HG02981 (cell line): ENCODE results near the gene DUSP10.
A peak's percentile ranks its signal among the peaks of the same experiment; 100 is the strongest.

Experiments
- ATAC-seq: cut with Tn5 transposase; IDR thresholded peaks from one replicate; pipeline ENCODE4 v1.9.1; 2021; ENCODE audit warnings: mild to moderate bottlenecking, moderate library complexity; ENCODE audit not compliant: unreplicated experiment

Gene DUSP10

DNA sequence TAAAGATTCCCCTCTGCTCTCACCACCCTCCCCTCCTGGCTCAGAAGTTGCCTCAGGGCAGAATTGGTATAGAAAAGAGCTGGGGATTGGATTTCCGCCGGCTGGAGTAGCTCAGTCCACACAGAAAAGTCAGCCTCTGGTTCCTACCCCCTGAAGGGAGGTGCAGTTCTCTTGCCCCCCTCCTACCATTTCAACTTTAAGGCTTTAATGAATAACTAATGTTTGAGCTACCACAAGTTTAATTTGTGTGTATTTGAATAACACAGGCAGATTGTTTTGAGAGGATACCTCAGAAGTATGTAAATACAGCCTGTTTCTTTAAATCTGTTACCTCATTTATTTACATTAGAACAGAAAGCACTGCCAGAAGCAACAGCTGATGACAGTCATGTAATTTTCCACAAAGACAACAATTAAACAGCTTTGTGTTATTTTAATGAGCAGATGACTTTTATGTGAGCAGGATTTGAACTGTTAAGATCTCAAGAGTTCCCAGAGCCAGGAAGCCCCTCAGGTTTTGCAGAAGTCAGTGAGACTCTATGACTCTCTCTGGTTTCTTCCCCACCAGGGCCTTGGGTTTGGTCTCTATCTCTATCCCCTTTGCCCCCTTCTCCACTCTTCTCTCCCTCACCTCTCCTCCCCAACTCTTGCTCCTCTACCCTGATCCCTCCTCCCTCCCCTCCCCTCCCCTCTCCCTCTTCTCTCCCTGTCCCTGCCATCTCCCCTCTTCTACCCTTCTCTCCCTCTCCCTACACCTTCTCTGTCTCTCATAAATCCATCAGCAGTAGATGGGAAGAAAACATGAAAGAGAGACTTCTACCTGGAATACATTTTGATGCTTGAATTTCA is 26.3 kb downstream of the DUSP10 start:
- no peak for ATAC-seq

DNA sequence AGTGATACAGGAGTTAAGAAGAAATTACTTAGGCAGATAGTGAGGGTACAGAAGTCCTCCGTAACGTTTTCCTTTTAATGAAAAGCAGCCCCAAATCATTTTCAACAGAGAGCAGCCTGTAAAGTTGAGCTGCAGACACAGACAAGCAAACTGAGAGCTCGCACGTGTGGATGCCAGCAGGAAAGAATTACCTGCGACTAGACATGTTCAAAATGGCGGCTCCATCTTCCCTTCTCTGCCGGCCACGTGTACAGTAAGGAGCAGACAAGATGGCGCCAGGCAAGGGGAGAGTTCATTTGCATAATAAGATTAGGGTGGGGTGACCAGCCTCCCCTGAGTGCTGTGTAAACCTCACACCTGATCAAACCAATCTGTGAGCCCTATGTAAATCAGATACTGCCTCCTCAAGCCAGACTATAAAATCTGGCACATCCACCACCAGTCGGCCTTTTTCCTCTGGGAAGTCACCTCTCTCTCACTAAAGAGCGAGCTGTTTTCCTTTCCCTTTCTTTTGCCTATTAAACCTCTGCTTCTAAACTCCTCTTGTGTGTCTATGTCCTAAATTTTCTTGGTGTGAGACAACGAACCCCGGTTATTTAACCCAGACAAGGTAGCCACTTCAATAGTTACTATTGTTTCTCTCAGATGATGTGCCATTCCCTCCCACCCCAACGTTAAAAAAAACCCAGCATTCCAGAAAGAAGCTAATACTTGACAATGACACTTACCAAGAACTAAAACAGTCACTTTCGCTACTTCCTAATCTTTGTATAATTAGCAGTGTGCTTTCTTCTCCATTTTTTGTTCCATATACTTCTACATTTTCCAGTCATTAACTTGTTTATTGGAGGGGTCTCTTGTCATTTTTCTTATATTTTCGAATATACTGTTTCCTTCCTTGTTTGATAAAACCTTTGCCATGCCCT is 27.4 kb downstream of the DUSP10 start:
- ATAC-seq: no peak

DNA sequence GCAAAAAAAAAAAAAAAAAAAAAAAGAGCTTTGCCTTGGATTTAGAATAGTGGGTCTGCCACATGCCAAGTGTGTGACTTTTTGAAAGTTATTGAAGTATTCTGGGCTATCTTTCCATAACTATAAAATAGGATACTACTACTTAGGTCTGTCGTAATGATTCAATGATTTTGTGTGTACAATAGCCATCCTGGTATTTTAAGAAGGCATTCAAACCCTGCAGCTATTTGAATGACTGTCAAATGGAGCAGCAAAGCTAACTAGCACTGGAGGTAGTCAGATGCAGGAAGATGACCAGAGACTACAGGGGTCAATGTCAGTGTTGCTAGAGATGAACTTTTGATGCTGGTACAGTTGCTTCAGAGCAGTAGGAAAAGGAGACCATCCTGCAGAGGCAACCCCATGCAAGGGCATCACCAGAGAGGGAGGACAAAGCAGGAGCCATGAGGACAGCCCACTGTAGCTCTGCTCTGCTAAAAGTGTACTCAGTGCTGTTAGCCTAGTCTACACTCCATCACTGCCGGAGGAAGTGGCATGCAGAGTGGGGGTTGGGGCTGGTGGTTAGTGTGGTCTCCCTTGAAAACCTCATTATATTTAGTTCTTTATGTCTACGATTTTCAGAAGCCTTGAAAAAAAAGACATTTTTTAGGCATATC is 29.0 kb downstream of the DUSP10 start:
- ATAC-seq: peak; percentile 47

DNA sequence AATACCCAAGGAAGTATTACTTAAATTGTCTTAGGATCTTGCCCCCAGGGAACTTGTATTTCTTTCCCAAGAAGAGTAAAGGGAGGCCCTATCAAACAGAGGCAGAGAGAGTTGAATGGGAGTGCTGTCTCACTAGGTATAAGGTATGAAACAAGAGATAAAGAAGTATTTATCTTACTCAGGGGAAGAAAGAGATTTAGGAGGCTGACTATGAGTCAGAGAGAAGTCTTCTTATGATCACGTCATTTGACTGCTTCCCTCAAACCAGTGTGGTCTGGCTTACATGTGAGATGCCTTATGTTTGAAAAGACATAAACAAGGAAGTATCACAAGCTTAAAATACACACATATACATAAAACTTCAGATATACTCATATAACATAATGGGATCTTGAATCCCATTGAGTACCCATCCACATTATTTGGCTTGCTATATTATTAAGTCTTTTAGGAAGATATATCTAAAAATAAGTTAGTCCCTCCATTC is 29.6 kb downstream of the DUSP10 start:
- ATAC-seq: peak; percentile 42

DNA sequence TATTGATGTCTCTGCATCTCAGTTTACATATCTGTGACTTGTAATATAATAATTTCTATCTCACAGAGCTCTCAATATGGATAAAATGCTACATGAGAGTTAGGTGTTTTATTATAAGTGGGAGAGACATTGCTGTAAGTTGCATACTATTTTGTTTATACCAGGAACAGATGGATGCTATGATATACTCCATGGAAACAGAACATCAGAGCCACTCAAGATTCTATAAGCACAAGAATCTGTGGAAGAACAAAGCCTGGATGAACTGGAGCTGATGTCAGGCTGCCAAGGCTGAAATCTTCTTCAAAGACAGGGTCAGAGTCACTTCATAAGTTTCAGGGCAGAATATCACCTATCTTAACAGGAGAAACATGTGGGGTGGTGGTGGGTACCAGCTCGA is 30.2 kb downstream of the DUSP10 start:
- ATAC-seq: no peak

DNA sequence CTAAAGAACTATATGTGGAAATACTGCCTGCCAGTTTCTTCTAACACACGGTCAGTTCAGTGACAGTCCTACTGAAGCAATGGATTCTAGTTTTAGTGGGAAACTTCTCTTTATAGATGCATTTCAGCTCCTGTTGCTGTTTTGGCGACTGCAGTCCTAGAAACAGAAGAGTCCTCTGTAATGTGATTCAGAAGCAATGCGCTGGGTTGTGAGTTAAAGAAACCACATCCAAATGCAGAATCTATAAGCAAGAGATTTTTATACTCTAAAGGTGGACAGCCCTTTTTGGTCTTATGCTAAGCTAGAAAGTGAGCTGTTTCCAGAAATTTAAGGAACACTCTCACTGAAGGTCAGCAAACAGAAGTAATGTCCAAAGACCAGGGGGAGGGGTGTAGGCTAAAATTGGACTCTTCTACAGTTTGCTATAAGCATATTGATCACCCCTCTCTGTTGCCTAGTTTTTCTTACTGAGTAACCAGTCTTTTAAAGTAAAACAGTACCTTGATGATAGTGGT is 30.8 kb downstream of the DUSP10 start:
- ATAC-seq: no peak

DNA sequence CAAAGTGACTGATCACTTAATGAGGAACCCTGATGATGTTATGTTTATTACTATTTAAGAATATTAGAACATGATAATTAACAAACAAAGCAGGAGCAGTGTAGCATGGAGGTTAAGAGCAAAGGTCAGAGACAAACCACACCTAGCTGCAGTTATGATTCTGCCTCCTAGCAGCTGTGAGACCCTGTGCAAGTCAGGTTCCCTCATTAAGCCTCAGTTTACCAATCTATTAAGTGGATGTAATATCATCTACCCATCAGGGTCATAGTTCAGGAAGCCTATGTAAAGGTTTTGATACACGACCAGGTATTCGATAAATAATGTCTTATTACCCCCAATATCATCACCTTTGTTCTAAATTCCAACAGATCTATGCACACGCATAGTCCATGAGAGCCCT is 32.0 kb downstream of the DUSP10 start:
- no peak for ATAC-seq

DNA sequence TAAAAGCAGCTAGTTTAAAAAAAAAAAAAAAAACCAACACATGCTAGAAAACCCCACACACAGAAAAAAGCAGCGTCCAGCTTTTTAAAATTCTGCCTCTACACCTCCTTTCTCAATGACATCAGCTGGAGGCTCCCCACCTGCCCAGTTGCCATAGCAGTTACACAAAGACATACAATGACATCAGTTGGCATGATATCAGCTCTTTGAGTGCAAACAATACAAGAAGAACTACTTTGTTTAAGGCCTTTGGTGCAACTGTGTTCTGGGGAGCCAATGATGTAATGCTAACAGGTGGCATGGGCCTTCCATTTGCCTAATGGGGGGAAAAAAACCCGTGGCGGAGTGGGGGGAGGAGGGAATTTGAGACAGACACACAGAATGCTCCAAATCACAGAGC is 32.9 kb downstream of the DUSP10 start:
- peak; percentile 63 for ATAC-seq

DNA sequence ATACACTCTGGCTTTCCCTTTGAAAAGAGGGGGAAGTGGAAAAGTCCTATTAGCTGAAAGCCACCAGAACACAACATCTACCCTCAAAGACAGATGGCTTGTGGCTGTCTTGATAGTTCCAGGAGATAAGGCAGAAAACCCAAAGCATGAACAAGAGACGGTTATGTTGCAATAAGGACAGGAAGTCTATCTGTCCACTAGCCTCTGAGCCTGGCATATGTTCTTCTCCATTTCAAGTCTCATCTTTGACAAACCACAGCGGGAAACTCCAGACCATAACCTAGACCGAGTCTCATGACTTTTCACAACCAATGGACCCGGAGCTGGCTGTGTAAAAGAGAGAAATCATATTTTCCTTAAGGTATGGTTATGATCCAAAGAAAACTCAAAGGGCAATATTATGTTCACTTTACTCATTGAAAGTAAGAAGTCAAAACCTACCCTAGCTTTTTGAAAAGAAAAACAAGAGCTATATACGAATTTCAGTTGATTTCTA is 33.8 kb downstream of the DUSP10 start:
- peak; percentile 55 for ATAC-seq

DNA sequence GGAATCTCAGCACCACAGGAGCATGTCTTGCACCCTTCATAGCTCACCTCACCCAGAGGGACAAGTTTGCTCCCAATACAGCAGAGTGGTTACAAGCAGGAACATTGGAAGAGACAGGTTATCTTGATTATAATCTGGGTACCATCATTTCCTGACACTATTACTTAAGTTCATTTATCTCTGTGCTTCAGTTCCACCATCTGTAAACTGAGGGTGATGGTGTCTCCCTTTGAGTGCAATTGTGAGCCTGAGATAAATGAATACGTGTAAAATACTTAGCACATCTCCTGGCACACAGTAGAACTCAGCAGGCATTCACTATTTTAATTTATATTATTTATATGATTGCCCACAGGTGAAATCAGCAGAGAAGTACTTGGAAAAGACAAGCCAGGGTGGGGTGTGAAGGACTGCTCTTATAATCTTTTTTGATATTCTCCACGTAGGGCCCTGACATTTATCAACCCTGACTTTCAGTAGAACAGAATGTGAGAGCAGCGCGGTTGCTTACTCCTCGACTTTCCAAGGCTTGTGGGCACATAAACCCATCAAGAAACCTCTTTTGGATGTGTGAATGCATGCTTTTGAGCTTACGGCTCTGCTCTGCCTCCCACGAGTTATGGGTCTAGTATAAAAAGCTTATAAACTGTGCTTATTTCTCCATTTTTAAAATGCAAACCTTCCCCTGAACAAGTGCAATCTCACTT is 34.9 kb downstream of the DUSP10 start:
- no peak for ATAC-seq

DNA sequence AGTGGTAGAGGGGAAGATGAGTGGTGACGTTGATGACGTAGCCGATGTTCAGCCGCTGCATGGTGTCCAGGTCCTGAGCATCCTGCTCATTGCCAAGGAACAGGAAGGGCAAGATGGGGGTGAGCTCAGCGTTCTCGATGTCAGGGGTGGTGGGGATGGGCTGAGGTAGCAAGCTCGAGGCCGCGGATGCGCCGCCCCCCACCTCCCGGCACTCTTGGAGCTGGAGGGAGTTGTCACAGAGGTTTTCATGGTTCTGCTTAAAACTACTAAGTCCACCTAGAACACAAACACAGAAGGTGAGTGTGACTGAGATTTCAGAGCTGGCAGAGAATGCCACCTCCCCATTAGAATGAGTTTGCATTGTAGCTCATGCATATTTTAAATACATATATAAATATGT is 35.7 kb downstream of the DUSP10 start:
- ATAC-seq: no peak

DNA sequence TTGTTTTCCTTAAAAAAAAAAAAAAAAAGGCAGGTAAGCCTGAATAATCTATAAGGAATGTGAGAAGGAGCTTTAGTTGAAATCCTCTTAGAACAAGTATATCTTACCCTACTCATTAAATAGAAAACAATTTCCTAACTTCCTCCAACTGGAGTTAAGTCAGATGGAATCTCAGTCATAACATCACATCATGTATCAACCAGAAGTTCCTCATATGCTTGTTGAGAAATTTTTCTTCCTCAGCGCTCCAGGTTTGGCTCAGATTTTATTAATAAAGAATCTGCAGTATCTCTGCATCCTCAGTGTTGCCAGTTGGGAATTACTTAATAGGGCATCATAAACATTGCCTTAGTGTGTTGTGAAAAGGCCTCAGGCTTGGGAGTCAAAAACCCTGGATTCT is 37.6 kb downstream of the DUSP10 start:
- no peak for ATAC-seq

DNA sequence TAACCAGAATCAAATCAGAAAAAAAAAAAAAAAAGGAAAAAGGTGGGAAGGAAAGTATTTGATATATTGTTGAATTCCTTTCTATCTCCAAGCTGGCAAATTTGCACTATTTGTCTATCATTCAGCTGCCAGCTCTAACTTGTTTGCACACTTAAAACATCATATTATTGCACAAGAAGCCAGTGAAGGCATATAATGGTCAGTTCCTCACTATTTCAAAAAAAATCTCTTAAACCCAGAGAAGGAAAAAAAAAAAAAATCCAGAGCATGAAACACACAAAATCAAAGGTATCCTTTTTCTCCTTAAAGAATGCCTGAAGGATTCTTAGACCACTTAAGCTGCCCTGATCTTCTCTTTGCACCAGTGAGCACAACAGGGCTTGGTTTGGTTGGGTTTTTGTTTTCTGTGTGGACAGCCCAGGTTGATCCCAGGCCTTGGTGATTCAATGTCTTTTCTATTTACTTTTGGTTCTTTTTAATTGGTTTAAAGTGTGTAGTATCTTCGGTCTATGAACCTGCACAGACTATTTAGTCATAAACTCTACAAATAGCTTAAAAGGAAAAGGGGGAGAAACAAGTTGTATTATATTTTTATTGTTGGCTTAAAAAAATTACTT is 40.2 kb downstream of the DUSP10 start:
- ATAC-seq: no peak

DNA sequence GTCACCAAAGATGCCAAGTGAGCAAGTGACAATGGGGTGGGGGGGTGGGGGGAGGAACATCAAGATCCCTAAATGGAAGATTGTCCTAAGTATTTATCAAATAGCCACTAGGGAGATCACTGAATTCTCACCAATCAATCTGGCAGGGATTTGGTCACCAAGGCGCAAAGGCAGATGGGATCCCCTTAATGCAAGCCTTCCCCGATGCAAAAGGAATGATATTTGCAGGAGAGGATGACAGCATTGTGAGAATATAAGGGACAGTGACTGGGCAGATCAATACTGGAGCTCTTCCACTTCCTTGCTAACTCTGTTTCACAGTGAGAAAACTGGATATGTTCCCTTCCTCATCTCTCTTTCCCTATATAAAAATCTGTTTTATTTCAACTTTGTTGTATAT is 40.9 kb downstream of the DUSP10 start:
- ATAC-seq: no peak

DNA sequence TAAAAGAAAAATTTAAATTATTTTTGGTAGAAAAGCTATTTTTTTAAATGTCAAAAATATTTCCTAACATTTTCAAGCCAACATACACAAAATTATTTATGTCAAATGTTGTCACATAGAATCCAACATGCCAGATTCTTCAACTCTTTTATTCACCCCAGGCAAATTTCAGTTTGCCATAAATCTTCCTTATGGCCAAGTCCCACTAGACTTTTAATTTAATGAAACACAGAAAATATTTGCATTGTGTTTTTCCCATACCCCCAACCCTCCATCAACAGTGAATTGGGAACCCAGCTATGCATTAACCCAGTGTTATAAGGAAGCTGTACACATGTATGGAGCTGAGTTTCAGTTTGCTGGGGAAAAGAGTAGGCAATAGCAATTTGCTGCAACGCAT is 41.4 kb downstream of the DUSP10 start:
- ATAC-seq: no peak

DNA sequence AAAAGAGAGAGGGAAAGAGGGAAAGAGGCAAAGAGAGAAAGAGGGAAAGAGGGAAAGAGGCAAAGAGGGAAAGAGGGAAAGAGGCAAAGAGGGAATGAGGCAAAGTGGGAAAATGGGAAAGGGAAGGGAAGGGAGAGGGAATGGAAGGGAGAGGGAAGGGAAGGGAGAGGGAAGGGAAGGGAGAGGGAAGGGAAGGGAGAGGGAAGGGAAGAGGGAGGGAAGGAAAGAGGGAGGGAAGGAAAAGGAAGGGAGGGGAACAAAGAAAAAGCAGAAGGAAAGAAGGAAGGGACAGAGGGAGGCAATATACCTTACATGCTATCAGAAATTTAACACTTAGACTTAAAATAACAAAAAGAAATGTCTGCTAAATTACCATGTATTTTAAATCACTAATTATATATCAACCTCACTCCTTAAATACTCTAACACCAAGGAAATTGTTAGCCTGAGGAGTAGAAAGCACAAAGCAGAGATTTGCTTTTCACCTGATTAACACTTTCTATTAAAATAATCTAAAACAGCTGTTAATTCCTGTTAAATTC is 41.8 kb downstream of the DUSP10 start:
- ATAC-seq: no peak

DNA sequence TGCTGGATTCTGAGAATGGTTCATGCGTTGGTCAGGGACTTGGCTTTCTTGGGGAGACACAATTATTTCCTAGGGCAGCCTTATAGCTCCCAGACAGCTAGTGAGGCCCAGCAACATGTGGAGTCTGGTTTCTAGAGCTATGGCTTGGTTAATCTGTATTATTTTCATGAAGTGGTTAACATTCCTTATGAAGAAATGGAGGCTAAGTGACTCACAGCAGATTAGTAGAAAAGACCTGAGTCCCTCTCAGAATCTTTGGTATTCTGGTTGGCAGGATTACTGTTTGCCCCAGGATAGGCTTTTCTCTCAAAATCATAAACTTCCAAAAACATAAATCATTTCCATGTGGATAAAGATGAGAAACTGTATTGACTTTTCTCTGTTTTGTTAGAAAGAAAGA is 42.3 kb downstream of the DUSP10 start:
- no peak for ATAC-seq

DNA sequence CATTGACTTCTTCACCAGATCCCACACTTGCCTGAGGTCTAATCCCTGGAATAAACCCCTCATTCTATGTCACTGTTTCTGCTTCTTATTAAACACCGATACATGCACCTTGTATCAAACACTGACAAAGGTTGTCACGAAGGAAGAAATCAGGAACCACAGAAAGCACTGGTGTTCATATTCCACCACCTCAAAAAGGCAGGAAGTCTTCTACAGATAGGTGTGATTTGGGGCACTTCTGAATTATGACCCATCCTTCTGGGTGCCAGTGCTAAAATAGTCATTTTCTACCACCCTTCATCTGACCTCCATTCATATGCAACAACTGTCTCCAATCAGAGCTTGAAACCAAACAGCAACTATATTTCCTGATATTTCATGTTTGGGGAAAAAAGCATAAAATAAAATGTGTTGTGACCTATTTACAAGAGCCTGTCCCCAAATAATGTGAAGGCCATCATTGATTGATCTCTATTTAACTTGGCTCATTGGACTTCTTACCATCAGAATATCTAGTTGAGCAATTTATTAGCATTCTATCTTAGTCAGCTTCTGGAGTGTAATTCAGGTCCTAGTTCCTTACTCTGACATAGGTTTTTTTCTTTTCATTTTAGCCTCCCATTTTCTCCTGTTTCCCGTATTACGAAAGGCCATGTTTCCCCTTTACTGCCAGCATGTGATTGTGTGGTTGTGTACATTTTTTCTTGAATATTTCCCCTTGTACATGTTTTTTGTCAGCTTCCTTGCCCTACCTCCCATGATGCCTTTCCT is 43.1 kb downstream of the DUSP10 start:
- ATAC-seq: no peak

DNA sequence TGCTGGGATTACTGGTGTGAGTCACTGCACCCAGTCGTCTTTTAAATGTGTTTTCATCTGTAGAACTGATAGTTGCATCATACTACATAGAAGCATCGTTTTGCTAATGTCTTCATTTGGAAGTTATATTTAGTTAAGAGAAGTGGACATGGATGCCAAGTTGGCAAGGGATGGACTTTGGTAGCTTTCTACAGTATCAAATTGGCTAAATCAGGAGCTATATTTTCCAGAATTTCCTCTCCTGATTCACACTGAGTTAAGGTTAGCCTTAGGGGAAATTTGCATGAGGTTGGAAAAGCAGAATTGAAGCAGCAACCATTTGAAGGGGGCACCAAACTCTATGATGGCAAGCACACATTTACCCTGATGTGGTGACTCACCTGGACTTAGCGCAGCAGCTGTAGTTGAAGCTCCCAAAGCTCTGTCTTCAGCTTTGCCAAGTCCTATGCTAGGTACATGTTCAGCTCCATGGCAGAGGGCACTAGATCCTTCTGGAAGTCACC is 43.9 kb downstream of the DUSP10 start:
- ATAC-seq: no peak
